ENCODE measurements around the gene IL3RA.

DNA sequence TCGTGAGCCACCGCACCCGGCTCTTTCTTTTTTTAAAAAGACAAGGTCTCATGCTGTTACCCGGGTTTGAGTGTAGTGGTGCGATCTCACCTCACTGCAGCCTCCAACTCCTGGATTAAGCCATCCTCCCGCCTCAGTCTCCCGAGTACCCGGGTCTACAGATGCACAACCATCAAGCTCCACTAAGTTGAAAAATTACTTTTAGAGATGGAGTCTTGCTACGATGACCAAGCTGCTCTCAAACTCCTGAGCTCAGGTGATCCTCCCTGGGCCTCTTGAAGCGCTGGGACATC is 53.4 kb downstream of the IL3RA start:
- TF ChIP-seq, protein P1, sequence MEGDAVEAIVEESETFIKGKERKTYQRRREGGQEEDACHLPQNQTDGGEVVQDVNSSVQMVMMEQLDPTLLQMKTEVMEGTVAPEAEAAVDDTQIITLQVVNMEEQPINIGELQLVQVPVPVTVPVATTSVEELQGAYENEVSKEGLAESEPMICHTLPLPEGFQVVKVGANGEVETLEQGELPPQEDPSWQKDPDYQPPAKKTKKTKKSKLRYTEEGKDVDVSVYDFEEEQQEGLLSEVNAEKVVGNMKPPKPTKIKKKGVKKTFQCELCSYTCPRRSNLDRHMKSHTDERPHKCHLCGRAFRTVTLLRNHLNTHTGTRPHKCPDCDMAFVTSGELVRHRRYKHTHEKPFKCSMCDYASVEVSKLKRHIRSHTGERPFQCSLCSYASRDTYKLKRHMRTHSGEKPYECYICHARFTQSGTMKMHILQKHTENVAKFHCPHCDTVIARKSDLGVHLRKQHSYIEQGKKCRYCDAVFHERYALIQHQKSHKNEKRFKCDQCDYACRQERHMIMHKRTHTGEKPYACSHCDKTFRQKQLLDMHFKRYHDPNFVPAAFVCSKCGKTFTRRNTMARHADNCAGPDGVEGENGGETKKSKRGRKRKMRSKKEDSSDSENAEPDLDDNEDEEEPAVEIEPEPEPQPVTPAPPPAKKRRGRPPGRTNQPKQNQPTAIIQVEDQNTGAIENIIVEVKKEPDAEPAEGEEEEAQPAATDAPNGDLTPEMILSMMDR (IDR thresholded peaks at IDR 0.05; ENCODE audit: low read length) = no peak
- TF ChIP-seq EZH2 (optimal IDR thresholded peaks at IDR 0.05; ENCODE audit: low read depth, low read length) = no peak

Data from MM.1S (cell line).